Neural crest cell (in vitro differentiated cells): ENCODE measurements around the gene MINDY4. TPM values are rescaled to one million over a fixed set of nuclear protein-coding genes. Genes with fewer than 3 reads are reported as not detected.

Source experiments
- DNase-seq: peaks from one replicate; pipeline ENCODE4 v3.0.0; 2021; ENCODE audit warnings: low read depth, mixed read lengths, low spot score
- H3K27ac Mint-ChIP-seq: one replicate; pipeline ENCODE4 v1.8.0; 2021; ENCODE audit warnings: mild to moderate bottlenecking, mixed read lengths; ENCODE audit not compliant: unreplicated experiment
- H3K27me3 Mint-ChIP-seq: 2 replicates; pipeline ENCODE4 v1.8.0; 2021; ENCODE audit warnings: low read depth, mild to moderate bottlenecking, mixed read lengths
- H3K36me3 Mint-ChIP-seq: 2 replicates; pipeline ENCODE4 v1.8.0; 2021; ENCODE audit warnings: low read depth, mild to moderate bottlenecking, mixed read lengths
- H3K4me1 Mint-ChIP-seq: 2 replicates; pipeline ENCODE4 v1.8.0; 2021; ENCODE audit warnings: mixed read lengths
- H3K4me3 Mint-ChIP-seq: one replicate; pipeline ENCODE4 v1.8.0; 2021; ENCODE audit warnings: mild to moderate bottlenecking, mixed read lengths
- H3K9me3 Mint-ChIP-seq: 2 replicates; pipeline ENCODE4 v1.8.0; 2021; ENCODE audit warnings: mixed read lengths
- total RNA-seq: library from RNA; stranded (reverse); gene quantifications from 2 replicates; pipeline ENCODE4 v1.2.1, GENCODE V29; 2021
- TF ChIP-seq, protein P1 (sequence below): fragments of 200-600 bp; sonication (generic); conservative IDR thresholded peaks from 2 replicates; pipeline ENCODE4 v1.5.0; 2021; ENCODE audit warnings: antibody characterized with exemption, mild to moderate bottlenecking

Gene MINDY4
- total RNA-seq, 1 donor from 2014 or later, result 9.2 TPM

DNA sequence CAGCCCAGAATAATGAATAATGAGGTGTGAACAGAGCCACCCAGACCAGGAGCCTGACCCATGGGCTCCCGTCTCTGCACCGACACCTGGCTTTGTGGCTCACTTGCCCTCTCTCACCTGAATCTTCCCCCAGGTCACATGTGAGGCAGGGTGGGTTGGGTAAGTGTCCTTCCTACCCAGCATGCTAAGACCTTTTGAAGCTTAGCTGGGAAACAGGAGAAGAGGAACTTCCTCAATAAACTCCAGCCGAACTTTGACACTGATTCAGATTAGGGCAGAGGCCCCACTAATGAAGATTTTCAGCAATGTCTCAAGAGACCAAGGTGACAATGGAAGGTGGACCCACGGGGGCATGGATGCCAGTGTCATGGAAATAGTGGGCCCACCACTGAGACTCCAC is 93.9 kb downstream of the MINDY4 start:
- Mint-ChIP-seq H3K27ac (peak overlapping the region; percentile 50), H3K4me3 (no peak overlapping the region), H3K4me1 (peaks cover 7% of the 10 kb centered on the region), H3K36me3 (no peaks in the 10 kb centered on the region), H3K27me3 (no peaks in the 10 kb centered on the region), H3K9me3 (no peaks in the 10 kb centered on the region)
- TF ChIP-seq, protein P1, sequence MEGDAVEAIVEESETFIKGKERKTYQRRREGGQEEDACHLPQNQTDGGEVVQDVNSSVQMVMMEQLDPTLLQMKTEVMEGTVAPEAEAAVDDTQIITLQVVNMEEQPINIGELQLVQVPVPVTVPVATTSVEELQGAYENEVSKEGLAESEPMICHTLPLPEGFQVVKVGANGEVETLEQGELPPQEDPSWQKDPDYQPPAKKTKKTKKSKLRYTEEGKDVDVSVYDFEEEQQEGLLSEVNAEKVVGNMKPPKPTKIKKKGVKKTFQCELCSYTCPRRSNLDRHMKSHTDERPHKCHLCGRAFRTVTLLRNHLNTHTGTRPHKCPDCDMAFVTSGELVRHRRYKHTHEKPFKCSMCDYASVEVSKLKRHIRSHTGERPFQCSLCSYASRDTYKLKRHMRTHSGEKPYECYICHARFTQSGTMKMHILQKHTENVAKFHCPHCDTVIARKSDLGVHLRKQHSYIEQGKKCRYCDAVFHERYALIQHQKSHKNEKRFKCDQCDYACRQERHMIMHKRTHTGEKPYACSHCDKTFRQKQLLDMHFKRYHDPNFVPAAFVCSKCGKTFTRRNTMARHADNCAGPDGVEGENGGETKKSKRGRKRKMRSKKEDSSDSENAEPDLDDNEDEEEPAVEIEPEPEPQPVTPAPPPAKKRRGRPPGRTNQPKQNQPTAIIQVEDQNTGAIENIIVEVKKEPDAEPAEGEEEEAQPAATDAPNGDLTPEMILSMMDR, result no peak
- DNase-seq, result no peak

GRCh38 chr7:30865821-30866220 is 94.6 kb downstream of the MINDY4 start:
- Mint-ChIP-seq H3K27ac (no peak overlapping the region), H3K27me3 (no peaks in the 10 kb centered on the region), H3K36me3 (no peaks in the 10 kb centered on the region), H3K9me3 (no peaks in the 10 kb centered on the region), H3K4me1 (peaks cover 7% of the 10 kb centered on the region), H3K4me3 (no peak overlapping the region)
- TF ChIP-seq, protein P1, result no peak
- no peak for DNase-seq

DNA sequence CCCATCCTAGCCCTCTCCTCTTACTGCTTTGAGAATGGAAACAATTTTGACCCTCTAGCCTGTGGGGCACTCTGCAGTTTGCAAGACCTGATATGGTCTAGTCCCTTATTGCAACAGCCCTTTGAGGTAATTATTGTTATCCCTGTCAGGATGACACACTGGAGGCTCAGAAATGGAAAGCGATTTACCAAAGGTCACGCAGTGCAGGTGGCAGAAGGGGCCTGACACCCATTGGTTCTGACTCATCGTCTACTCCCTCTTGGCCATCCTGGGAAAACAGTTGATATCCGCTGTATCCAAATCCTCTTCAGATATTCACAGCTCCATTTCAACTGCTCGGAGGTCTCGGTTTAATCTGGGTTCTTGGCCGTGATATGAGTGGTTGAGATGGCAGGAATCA is 95.7 kb downstream of the MINDY4 start:
- TF ChIP-seq, protein P1, result no peak
- no peaks in the 10 kb centered on the region for H3K36me3 Mint-ChIP-seq
- peaks cover 7% of the 10 kb centered on the region for H3K4me1 Mint-ChIP-seq
- H3K4me3 Mint-ChIP-seq, result no peak overlapping the region
- H3K9me3 Mint-ChIP-seq, result no peaks in the 10 kb centered on the region
- no peak for DNase-seq
- no peak overlapping the region for H3K27ac Mint-ChIP-seq
- H3K27me3 Mint-ChIP-seq, result no peaks in the 10 kb centered on the region

DNA sequence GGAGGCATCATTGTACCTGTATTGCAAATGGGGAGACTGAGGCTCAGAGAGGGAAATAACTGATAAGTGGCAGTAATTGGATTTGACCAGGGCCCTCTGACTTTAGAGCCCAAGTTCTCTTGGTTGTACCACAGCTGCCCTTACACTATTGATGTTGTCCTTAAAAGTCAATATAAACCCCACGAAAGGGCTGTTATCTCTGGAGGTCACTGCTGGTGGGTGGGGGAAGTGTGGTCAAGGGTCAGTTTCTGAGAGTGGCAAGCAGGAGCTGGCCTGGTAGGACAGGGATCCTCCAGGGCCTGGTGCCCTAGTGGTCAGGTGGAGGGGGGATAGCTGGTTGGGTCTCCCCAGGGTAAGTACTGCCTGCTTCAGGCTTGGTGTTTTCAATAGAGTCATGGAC is 96.3 kb downstream of the MINDY4 start:
- Mint-ChIP-seq H3K4me1 (peaks cover 7% of the 10 kb centered on the region), H3K9me3 (no peaks in the 10 kb centered on the region)

GRCh38 chr7:30869794-30870611 is 98.8 kb downstream of the MINDY4 start:
- Mint-ChIP-seq H3K4me1 (no peaks in the 10 kb centered on the region), H3K4me3 (no peak overlapping the region), H3K9me3 (no peaks in the 10 kb centered on the region), H3K27me3 (no peaks in the 10 kb centered on the region), H3K27ac (no peak overlapping the region), H3K36me3 (peaks cover 2% of the 10 kb centered on the region)
- no peak for DNase-seq
- TF ChIP-seq, protein P1, result no peak

More for the DNA sequence above, 96.3 kb downstream of the MINDY4 start:
- TF ChIP-seq, protein P1, result no peak
- no peak overlapping the region for H3K27ac Mint-ChIP-seq
- H3K27me3 Mint-ChIP-seq, result no peaks in the 10 kb centered on the region
- no peaks in the 10 kb centered on the region for H3K36me3 Mint-ChIP-seq
- H3K4me3 Mint-ChIP-seq, result no peak overlapping the region
- no peak for DNase-seq
